Measurements from ENCODE around the gene CDK2AP2.

DNA sequence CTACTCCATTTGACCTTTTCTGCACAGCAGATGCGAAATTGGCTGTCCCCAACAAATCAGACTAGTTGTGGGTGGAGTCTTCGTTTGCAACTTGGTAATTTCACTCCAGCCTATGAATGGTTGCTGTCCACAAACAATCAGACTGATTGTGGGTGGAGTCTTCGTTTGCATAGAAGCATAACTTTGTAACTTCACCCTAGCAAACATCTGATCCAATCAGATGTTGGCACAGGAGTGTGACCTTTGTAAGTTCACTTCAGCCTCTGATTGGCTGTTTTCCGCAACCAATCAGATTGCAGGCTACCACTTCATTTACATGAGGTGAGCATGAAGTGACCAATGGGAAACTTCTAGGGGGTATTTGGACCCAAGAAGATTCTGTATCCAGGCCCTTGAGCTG is 31.6 kb upstream of the CDK2AP2 start:
- no peak for TF ChIP-seq POLR2AphosphoS5 (IDR thresholded peaks at IDR 0.05)
- TF ChIP-seq CTCF (IDR thresholded peaks at IDR 0.05) = no peak

Measured in breast epithelium (tissue), 3 donors.